ENCODE measurements around the gene PCSK2. TPM values are rescaled to one million over a fixed set of nuclear protein-coding genes. Genes with fewer than 3 reads are reported as not detected.
A peak's percentile ranks its signal among the peaks of the same experiment; 100 is the strongest.

Gene PCSK2
- polyA plus RNA-seq, 2 of the 4 experiments (the other 2 are of a cell fraction), result 0.01 TPM; not detected in 1

DNA sequence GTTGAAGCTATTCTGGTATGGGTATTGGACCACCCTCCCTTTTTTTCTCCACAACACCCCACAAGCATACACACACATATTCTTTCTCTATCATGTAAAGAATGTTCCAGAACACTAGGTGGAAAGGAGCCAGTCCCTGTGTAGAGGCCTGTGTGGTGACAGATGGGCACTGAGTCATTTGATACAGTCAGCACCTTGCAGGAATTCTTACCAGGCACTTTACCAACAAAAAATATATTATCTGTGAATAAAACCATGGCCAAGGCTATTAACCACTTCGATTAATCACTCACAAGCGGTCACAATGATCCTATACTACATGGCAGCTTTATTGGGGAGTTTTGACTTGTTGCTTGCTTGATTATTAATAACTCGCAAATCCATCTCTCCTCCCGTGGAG is 154.9 kb downstream of the PCSK2 start:
- CTCF ChIA-PET, result interaction anchor here (1.0 kb wide), 1 partner anchor 50 kb away, joined by 3 read pairs; no protein-coding TSS in a partner anchor
- DNase-seq (ENCODE audit: low read depth in 1 of 2, low spot score in 1 of 2), result no peak
- POLR2A ChIA-PET, result no interaction called here
- WGBS (ENCODE audit: missing lambda C conversion rate), result 32% methylated on average over 4 of the region's 4 CpGs
- TF ChIP-seq JUN (IDR thresholded peaks at IDR 0.05) (no peak), ZNF302 (CRISPR knock-in tag; IDR thresholded peaks at IDR 0.05) (no peak), CBX2 (IDR thresholded peaks at IDR 0.05; ENCODE audit: borderline replicate concordance, low read depth) (no peak), KDM5A (IDR thresholded peaks at IDR 0.05) (no peak), CHD4 (IDR thresholded peaks at IDR 0.05; ENCODE audit: borderline replicate concordance) (no peak), HOXA7 (CRISPR knock-in tag; IDR thresholded peaks at IDR 0.05) (no peak), CHD2 (IDR thresholded peaks at IDR 0.05; ENCODE audit: low read length, partially characterized antibody) (no peak), NPAS2 (CRISPR knock-in tag; IDR thresholded peaks at IDR 0.05; ENCODE audit: borderline replicate concordance) (no peak), BHLHE40 (IDR thresholded peaks at IDR 0.05; ENCODE audit: low read depth, low read length) (no peak), MYC (IDR thresholded peaks at IDR 0.05; ENCODE audit: borderline replicate concordance, low read length) (no peak), EHF (CRISPR knock-in tag; IDR thresholded peaks at IDR 0.05) (no peak), HDAC2 (IDR thresholded peaks at IDR 0.05) (no peak), NR3C1 (IDR thresholded peaks at IDR 0.05) (no peak), FOSB (CRISPR knock-in tag; IDR thresholded peaks at IDR 0.05) (no peak), EHMT2 (IDR thresholded peaks at IDR 0.05; ENCODE audit: low read depth) (no peak), ESRRA (IDR thresholded peaks at IDR 0.05; ENCODE audit: borderline replicate concordance, low read length) (no peak)
- TF ChIP-seq, protein P1, sequence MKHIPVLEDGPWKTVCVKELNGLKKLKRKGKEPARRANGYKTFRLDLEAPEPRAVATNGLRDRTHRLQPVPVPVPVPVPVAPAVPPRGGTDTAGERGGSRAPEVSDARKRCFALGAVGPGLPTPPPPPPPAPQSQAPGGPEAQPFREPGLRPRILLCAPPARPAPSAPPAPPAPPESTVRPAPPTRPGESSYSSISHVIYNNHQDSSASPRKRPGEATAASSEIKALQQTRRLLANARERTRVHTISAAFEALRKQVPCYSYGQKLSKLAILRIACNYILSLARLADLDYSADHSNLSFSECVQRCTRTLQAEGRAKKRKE (CRISPR knock-in tag; IDR thresholded peaks at IDR 0.05; ENCODE audit: low read depth), result no peak
- TF ChIP-seq, protein P2, sequence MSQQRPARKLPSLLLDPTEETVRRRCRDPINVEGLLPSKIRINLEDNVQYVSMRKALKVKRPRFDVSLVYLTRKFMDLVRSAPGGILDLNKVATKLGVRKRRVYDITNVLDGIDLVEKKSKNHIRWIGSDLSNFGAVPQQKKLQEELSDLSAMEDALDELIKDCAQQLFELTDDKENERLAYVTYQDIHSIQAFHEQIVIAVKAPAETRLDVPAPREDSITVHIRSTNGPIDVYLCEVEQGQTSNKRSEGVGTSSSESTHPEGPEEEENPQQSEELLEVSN (IDR thresholded peaks at IDR 0.05; ENCODE audit: borderline replicate concordance, low read depth), result no peak
- TF ChIP-seq, protein P3, sequence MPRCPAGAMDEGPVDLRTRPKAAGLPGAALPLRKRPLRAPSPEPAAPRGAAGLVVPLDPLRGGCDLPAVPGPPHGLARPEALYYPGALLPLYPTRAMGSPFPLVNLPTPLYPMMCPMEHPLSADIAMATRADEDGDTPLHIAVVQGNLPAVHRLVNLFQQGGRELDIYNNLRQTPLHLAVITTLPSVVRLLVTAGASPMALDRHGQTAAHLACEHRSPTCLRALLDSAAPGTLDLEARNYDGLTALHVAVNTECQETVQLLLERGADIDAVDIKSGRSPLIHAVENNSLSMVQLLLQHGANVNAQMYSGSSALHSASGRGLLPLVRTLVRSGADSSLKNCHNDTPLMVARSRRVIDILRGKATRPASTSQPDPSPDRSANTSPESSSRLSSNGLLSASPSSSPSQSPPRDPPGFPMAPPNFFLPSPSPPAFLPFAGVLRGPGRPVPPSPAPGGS (IDR thresholded peaks at IDR 0.05), result no peak
- Histone ChIP-seq H3K4me3 (no peak overlapping the region), H3K4me1 (no peaks in the 10 kb centered on the region), H3K4me2 (no peak overlapping the region), H3K27ac (no peak overlapping the region), H3K9me3 (no peaks in the 10 kb centered on the region)
- no peak for FAIRE-seq
- no peak for ATAC-seq

DNA sequence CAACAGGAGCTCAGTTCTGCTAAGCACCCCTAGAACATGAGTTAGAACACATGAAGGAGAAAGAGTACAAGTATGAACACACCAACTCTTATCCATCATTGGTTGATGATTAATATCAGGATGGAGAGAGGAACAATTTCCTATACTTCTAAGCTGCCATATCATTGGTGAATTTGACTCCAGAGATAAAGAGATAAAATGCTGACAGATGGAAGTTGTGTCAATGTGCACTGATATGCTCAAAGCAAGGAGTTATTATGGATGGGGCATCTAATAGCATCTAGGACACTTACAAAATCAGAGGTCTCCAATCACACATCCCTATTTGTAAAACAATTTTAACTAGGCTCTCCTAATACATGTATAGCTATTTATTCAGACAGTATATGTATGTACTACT is 159.0 kb downstream of the PCSK2 start:
- Histone ChIP-seq H3K4me3 (no peak overlapping the region), H3K9me3 (no peaks in the 10 kb centered on the region), H3K4me1 (no peaks in the 10 kb centered on the region), H3K4me2 (no peak overlapping the region), H3K27ac (no peak overlapping the region)
- FAIRE-seq (no peak), ATAC-seq (no peak), DNase-seq (ENCODE audit: low read depth in 1 of 2, low spot score in 1 of 2) (no peak)
- ChIA-PET CTCF (interaction anchor here (0.9 to 2.0 kb wide), 2 partner anchors 46 to 584 kb away, joined by 3 to 6 read pairs; no protein-coding TSS in a partner anchor), POLR2A (no interaction called here)
- TF ChIP-seq MAFK (IDR thresholded peaks at IDR 0.05; ENCODE audit: partially characterized antibody) (peak; percentile 43), PHF8 (IDR thresholded peaks at IDR 0.05; ENCODE audit: borderline replicate concordance, low read depth) (no peak)

DNA sequence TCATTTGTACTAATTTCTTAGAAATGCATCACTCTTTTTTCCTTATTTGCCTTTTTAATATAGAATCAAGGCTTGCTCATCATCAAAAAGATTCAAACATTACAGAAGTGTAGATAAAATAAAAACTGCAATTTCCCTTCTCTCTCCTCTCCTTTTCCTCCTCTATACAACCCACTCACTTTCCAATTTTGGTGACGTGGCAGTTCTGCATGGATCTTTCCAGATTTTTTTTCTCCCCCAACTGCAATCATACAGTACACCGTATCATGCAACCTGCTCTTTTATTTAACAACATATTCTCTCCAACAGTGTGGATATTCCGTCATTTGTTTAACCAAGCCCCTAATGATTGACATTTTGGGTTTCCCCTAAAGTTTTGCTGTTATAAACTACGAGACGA is 163.8 kb downstream of the PCSK2 start:
- no peak for TF ChIP-seq JUN (IDR thresholded peaks at IDR 0.05)
- TF ChIP-seq EP300 (IDR thresholded peaks at IDR 0.05), result no peak
- no peak for TF ChIP-seq GATA3 (IDR thresholded peaks at IDR 0.05; ENCODE audit: borderline replicate concordance)
- TF ChIP-seq, protein P4, sequence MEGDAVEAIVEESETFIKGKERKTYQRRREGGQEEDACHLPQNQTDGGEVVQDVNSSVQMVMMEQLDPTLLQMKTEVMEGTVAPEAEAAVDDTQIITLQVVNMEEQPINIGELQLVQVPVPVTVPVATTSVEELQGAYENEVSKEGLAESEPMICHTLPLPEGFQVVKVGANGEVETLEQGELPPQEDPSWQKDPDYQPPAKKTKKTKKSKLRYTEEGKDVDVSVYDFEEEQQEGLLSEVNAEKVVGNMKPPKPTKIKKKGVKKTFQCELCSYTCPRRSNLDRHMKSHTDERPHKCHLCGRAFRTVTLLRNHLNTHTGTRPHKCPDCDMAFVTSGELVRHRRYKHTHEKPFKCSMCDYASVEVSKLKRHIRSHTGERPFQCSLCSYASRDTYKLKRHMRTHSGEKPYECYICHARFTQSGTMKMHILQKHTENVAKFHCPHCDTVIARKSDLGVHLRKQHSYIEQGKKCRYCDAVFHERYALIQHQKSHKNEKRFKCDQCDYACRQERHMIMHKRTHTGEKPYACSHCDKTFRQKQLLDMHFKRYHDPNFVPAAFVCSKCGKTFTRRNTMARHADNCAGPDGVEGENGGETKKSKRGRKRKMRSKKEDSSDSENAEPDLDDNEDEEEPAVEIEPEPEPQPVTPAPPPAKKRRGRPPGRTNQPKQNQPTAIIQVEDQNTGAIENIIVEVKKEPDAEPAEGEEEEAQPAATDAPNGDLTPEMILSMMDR (IDR thresholded peaks at IDR 0.05), result no peak
- TF ChIP-seq HOXB5 (CRISPR knock-in tag; IDR thresholded peaks at IDR 0.05), result no peak
- TF ChIP-seq ZFP36 (IDR thresholded peaks at IDR 0.05; ENCODE audit: borderline replicate concordance, partially characterized antibody), result no peak
- no peak for TF ChIP-seq HDAC2 (IDR thresholded peaks at IDR 0.05)
- TF ChIP-seq MYC (IDR thresholded peaks at IDR 0.05; ENCODE audit: borderline replicate concordance, low read length), result no peak
- TF ChIP-seq ZNF302 (CRISPR knock-in tag; IDR thresholded peaks at IDR 0.05), result no peak
- TF ChIP-seq FOSB (CRISPR knock-in tag; IDR thresholded peaks at IDR 0.05), result no peak
- no peak for TF ChIP-seq EHF (CRISPR knock-in tag; IDR thresholded peaks at IDR 0.05)
- TF ChIP-seq MAFK (IDR thresholded peaks at IDR 0.05; ENCODE audit: partially characterized antibody), result no peak
- no peak for TF ChIP-seq CHD2 (IDR thresholded peaks at IDR 0.05; ENCODE audit: low read length, partially characterized antibody)
- TF ChIP-seq PHF8 (IDR thresholded peaks at IDR 0.05; ENCODE audit: borderline replicate concordance, low read depth), result no peak
- no peak for TF ChIP-seq CHD4 (IDR thresholded peaks at IDR 0.05; ENCODE audit: borderline replicate concordance)
- TF ChIP-seq HOXB13 (CRISPR knock-in tag; IDR thresholded peaks at IDR 0.05; ENCODE audit: low read depth), result no peak
- H3K9me3 ChIP-seq, result no peaks in the 10 kb centered on the region
- FAIRE-seq (no peak), ATAC-seq (no peak), DNase-seq (ENCODE audit: low read depth in 1 of 2, low spot score in 1 of 2) (no peak)
- no peak overlapping the region for H3K27ac ChIP-seq
- H3K4me3 ChIP-seq, result no peak overlapping the region
- H3K4me2 ChIP-seq, result no peak overlapping the region
- ChIA-PET POLR2A (no interaction called here), CTCF (interaction anchor here (1.2 kb wide), 1 partner anchor 21 kb away, joined by 3 read pairs; no protein-coding TSS in a partner anchor)
- H3K4me1 ChIP-seq, result no peaks in the 10 kb centered on the region
- 23% methylated on average over 5 of the region's 5 CpGs for WGBS (ENCODE audit: missing lambda C conversion rate)

All from A549 (cell line).